Ovary (tissue), 9 donors: ENCODE data around the gene COL26A1. TPM values are rescaled to one million over a fixed set of nuclear protein-coding genes. Genes with fewer than 3 reads are reported as not detected.

Experiments used
- DNase-seq, 5 donors: peaks; one replicate each; pipeline ENCODE4 v3.0.0-alpha.2; 2019 to 2020
- H3K27ac ChIP-seq, 2 donors: fragments of 200-600 bp; one replicate each; pipeline versions ENCODE4 v1.5.1 to v1.8.0; 2019 to 2022
- H3K27me3 ChIP-seq: fragments of 200-600 bp; one replicate; pipeline ENCODE4 v1.8.0; 2022
- H3K36me3 ChIP-seq: fragments of 200-600 bp; sonication (generic); one replicate; pipeline ENCODE4 v1.5.1; 2019
- H3K4me1 ChIP-seq: one replicate; pipeline ENCODE4 v1.8.1; 2013; ENCODE audit warnings: mild to moderate bottlenecking, moderate library complexity; ENCODE audit not compliant: insufficient read depth
- H3K4me3 ChIP-seq: fragments of 200-600 bp; sonication (generic); one replicate; pipeline ENCODE4 v1.5.1; 2017
- H3K9me3 ChIP-seq, 2 donors: fragments of 200-600 bp in 1 of 2; sonication (generic) in 1 of 2; one replicate each; pipeline versions ENCODE4 v1.5.1 to v1.8.1; 2013 to 2019; ENCODE audit warnings: mild to moderate bottlenecking in 1 of 2, moderate library complexity in 1 of 2
- CTCF ChIP-seq, 3 donors: fragments of 450-650 bp in 2 of 3; fragments of 200-600 bp in 1 of 3; IDR thresholded peaks; one replicate each; pipeline versions ENCODE4 v1.5.1 to v1.8.0; 2016 to 2022; ENCODE audit warnings: antibody characterized with exemption in 3 of 3, mild to moderate bottlenecking in 1 of 3
- EP300 ChIP-seq: sonication (generic); formaldehyde crosslinking; IDR thresholded peaks from one replicate; pipeline ENCODE4 v1.6.1; 2017; ENCODE audit warnings: antibody characterized with exemption
- POLR2A ChIP-seq: fragments of 450-650 bp; IDR thresholded peaks from one replicate; pipeline ENCODE4 v1.6.1; 2017; ENCODE audit warnings: antibody characterized with exemption, mild to moderate bottlenecking, moderate library complexity
- WGBS, 3 donors: extraction: QIAGEN DNeasy Blood & Tissue Kit in 1 of 3; methylation state at CpG; one replicate each; pipeline versions ENCODE4 v1.1.5 to v1.1.7; 2013 to 2017; 5-methylcytosine and 5-hydroxymethylcytosine counted together
- intact Hi-C, 4 donors: fragments of 100-400 bp; cut with DNase I; formaldehyde crosslinking; loops; one replicate each; pipeline versions ENCODE4 v1.11.0 to v1.15.1; 2022 to 2023
- polyA plus RNA-seq, 2 donors: library from polyadenylated mRNA; stranded (reverse); fragments of 200-250 nt in 1 of 2; fragments of 350-450 nt in 1 of 2; fragmentation: Illumina TruSeq in 1 of 2; extraction: RNeasy Lipid Tissue Mini Kit (QIAGEN cat#74804) in 1 of 2; gene quantifications; one replicate each; pipeline ENCODE4 v1.2.3, GENCODE V29; 2013 to 2014
- total RNA-seq, 7 donors: library from RNA; depleted of rRNA in 2 of 7; stranded (reverse); fragments of >200 nt in 2 of 7; fragmentation: NEBNext Ultra II Directional in 3 of 7; extraction: Animal tissue kit (Norgen Biotek cat#: 25700) in 3 of 7; gene quantifications; one replicate each; pipeline versions ENCODE4 v1.1.0 to v1.2.4, GENCODE V29; 2016 to 2023
- donor health status: DM: no; HTN: no; CAD: no; lungs with moderate emphysema.
- donor health status: DM: no; HTN: no; CAD: no.
- donor health status: Bipolar disorder and iron deficiency.
- donor health status: DM: yes; HTN: yes; CAD: no.
- donor health status: DM: no; HTN: no; CAD: no.
- donor health status: DM: yes; HTN: yes; CAD: no.

Gene COL26A1
- total and polyA plus RNA-seq, 9 donors: 0.17 to 2.3 (median 0.40) TPM

- Histone ChIP-seq H3K4me1 (no peaks in the 10 kb centered on the region), H3K4me3 (no peak overlapping the region), H3K36me3 (no peaks in the 10 kb centered on the region), H3K9me3 (no peaks in the 10 kb centered on the region), H3K27me3 (no peaks in the 10 kb centered on the region), H3K27ac (no peak overlapping the region)
- WGBS, 3 donors: 69 to 74% (median 72%) methylated on average over 17 of the region's 17 CpGs
- intact Hi-C loops: no loop called here
- TF ChIP-seq EP300 (no peak), POLR2A (no peak)
- no peak for DNase-seq
These were observed 175.4 kb downstream of the COL26A1 start for GRCh38 chr7:101537935-101538595.

- no peak overlapping the region for H3K4me3 ChIP-seq
- H3K27me3 ChIP-seq: no peaks in the 10 kb centered on the region
- WGBS, 3 donors: 27 to 32% (median 31%) methylated on average over 15 of the region's 15 CpGs
- DNase-seq: peak in 4 of 5 donors; percentile 34 to 69 (median 40)
- H3K4me1 ChIP-seq: no peaks in the 10 kb centered on the region
- H3K36me3 ChIP-seq: no peaks in the 10 kb centered on the region
- H3K27ac ChIP-seq: no peak overlapping the region
- intact Hi-C loops: no loop called here
- TF ChIP-seq POLR2A (no peak), EP300 (no peak), CTCF (IDR thresholded peaks at IDR 0.05) (peak; percentile 17 to 46 (median 19))
- no peaks in the 10 kb centered on the region for H3K9me3 ChIP-seq
These were observed 176.2 kb downstream of the COL26A1 start for GRCh38 chr7:101538596-101539459.

- TF ChIP-seq CTCF (IDR thresholded peaks at IDR 0.05): no peak
- no peak for TF ChIP-seq POLR2A
- no peak for TF ChIP-seq EP300
- intact Hi-C loops: loop anchor here in 2 of 4 donors (5.0 to 10.0 kb wide), 2 partner anchors 733 to 855 kb away; partner anchors contain the start of gene PRKRIP1 (in 1 of the 2)
- Histone ChIP-seq H3K4me3 (no peak overlapping the region), H3K9me3 (no peaks in the 10 kb centered on the region), H3K4me1 (no peaks in the 10 kb centered on the region), H3K27ac (no peak overlapping the region), H3K36me3 (no peaks in the 10 kb centered on the region), H3K27me3 (no peaks in the 10 kb centered on the region)
- no peak for DNase-seq
- 78 to 88% (median 80%) methylated on average over 13 of the region's 13 CpGs for WGBS, 3 donors
These were observed 177.1 kb downstream of the COL26A1 start for GRCh38 chr7:101539784-101540183.

DNA sequence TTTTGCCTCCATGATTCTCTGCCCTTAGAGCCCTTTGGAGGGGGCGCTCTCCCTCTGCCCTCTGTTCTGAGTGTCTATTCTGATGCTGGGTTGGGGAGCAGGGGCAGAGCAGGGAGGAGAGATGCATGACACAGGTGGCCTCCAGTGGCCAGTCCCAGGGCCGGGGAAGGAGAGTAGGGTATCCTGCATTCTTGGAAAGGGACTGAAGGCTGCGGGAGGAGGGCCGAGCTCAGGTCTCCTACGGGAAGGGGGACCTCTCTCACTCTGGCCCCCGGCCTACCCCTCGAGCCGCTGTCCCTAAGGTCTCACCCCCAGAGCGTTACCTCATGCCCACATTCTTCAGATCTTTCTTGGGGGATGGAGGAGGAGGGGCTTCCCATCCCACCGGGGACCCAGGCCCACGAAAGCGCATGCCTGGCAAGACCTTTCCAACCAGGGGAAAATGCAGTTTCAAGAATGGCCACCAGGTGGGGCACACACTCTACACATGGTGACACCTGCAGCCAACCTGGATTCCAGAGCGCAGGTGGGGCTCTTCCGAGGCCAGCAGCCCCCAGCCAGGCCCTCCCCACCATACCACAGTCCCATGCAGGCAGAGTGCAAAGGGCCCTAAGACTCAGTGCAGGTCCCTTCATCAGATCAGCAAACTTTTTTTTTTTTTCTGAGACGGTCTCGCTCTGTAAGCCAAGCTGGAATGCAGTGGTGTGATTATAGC is 180.0 kb downstream of the COL26A1 start:
- no peak for TF ChIP-seq POLR2A
- no peak for TF ChIP-seq EP300
- TF ChIP-seq CTCF (IDR thresholded peaks at IDR 0.05): peak; percentile 71 to 86 (median 79)
- no peaks in the 10 kb centered on the region for H3K27me3 ChIP-seq
- intact Hi-C loops: loop anchor here in 3 of 4 donors (2.0 to 10.0 kb wide), 3 partner anchors 730 to 852 kb away; partner anchors contain the start of gene PRKRIP1 (in 1 of the 3)
- no peak overlapping the region for H3K4me3 ChIP-seq
- no peaks in the 10 kb centered on the region for H3K9me3 ChIP-seq
- DNase-seq: peak; percentile 47 to 75 (median 71)
- WGBS, 3 donors: 18 to 23% (median 19%) methylated on average over 16 of the region's 16 CpGs
- no peak overlapping the region for H3K27ac ChIP-seq
- H3K4me1 ChIP-seq: no peaks in the 10 kb centered on the region
- H3K36me3 ChIP-seq: no peaks in the 10 kb centered on the region
